ENCODE data around the gene MTURN.

The MTURN gene

GRCh38 chr7:30185496-30185895 lies 50.7 kb downstream of the MTURN start:
- no peak for TF ChIP-seq CEBPB (IDR thresholded peaks at IDR 0.05)
- no peak for TF ChIP-seq MAX (IDR thresholded peaks at IDR 0.05)
- TF ChIP-seq RAD21 (IDR thresholded peaks at IDR 0.05; ENCODE audit: low read depth) = no peak
- no peak for TF ChIP-seq YY1 (IDR thresholded peaks at IDR 0.05; ENCODE audit: low read depth)
- no peak for TF ChIP-seq TCF12 (IDR thresholded peaks at IDR 0.05; ENCODE audit: low read depth)
- TF ChIP-seq USF1 (IDR thresholded peaks at IDR 0.05) = no peak
- TF ChIP-seq CREB1 (IDR thresholded peaks at IDR 0.05; ENCODE audit: low read depth) = no peak
- TF ChIP-seq TAF1 (IDR thresholded peaks at IDR 0.05; ENCODE audit: low read depth) = no peak
- no peak for TF ChIP-seq ZBTB7A (IDR thresholded peaks at IDR 0.05; ENCODE audit: low read depth)
- TF ChIP-seq TEAD4 (IDR thresholded peaks at IDR 0.05) = no peak
- TF ChIP-seq NFIC (IDR thresholded peaks at IDR 0.05) = no peak
- no peak for TF ChIP-seq EP300 (IDR thresholded peaks at IDR 0.05; ENCODE audit: borderline replicate concordance)
- TF ChIP-seq EGR1 (IDR thresholded peaks at IDR 0.05) = no peak
- no peak for TF ChIP-seq REST (IDR thresholded peaks at IDR 0.05; ENCODE audit: low read depth)
- TF ChIP-seq FOXM1 (IDR thresholded peaks at IDR 0.05; ENCODE audit: borderline replicate concordance, low read depth) = no peak

DNA sequence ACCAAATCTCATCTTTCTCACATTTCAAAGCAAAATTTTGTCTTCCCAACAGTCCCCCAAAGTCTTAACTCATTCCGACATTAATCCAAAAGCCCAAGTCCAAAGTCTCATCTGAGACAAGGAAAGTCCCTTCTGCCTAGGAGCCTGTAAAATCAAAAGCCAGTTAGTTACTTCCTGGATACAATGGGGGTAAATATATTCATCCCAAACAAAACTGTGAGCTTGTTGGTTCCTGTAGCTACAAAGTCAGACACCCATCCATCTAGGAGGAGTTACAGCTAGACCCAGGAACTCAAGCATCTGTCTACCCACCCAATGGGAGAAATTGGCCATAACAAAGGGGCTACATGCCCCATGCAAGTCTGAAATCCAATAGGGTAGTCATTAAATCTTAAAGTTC lies 51.9 kb downstream of the MTURN start:
- TF ChIP-seq TAF1 (IDR thresholded peaks at IDR 0.05; ENCODE audit: low read depth) (no peak), CEBPB (IDR thresholded peaks at IDR 0.05) (no peak), TCF12 (IDR thresholded peaks at IDR 0.05; ENCODE audit: low read depth) (no peak), YY1 (IDR thresholded peaks at IDR 0.05; ENCODE audit: low read depth) (no peak), CREB1 (IDR thresholded peaks at IDR 0.05; ENCODE audit: low read depth) (no peak), REST (IDR thresholded peaks at IDR 0.05; ENCODE audit: low read depth) (no peak), NFIC (IDR thresholded peaks at IDR 0.05) (no peak), FOXM1 (IDR thresholded peaks at IDR 0.05; ENCODE audit: borderline replicate concordance, low read depth) (no peak)

DNA sequence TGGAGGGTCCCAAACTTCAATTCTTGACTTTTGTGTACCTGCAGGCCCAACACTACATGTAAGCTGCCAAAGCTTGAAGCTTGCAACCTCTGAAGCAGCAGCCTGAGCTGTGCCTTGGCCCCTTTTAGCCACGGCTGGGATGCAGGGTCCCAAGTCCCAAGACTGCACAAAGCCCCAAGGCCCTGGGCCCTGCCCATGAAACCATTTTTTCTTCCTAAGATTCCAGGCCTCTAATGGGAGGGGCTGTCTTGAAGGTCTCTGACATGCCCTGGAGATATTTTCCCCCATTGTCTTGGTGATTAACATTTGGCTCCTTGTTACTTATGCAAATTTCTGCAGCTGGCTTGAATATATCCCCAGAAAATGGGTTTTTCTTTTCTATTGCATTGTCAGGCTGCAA lies 52.7 kb downstream of the MTURN start:
- no peak for TF ChIP-seq REST (IDR thresholded peaks at IDR 0.05; ENCODE audit: low read depth)
- no peak for TF ChIP-seq EGR1 (IDR thresholded peaks at IDR 0.05)
- no peak for TF ChIP-seq YY1 (IDR thresholded peaks at IDR 0.05; ENCODE audit: low read depth)
- TF ChIP-seq FOXM1 (IDR thresholded peaks at IDR 0.05; ENCODE audit: borderline replicate concordance, low read depth) = no peak
- no peak for TF ChIP-seq ZBTB7A (IDR thresholded peaks at IDR 0.05; ENCODE audit: low read depth)
- TF ChIP-seq NFIC (IDR thresholded peaks at IDR 0.05) = no peak
- TF ChIP-seq EP300 (IDR thresholded peaks at IDR 0.05; ENCODE audit: borderline replicate concordance) = no peak
- TF ChIP-seq CREB1 (IDR thresholded peaks at IDR 0.05; ENCODE audit: low read depth) = no peak
- no peak for TF ChIP-seq CEBPB (IDR thresholded peaks at IDR 0.05)
- TF ChIP-seq TCF12 (IDR thresholded peaks at IDR 0.05; ENCODE audit: low read depth) = no peak
- TF ChIP-seq MAX (IDR thresholded peaks at IDR 0.05) = no peak

GRCh38 chr7:30188811-30189210 lies 54.0 kb downstream of the MTURN start:
- TF ChIP-seq RAD21 (IDR thresholded peaks at IDR 0.05; ENCODE audit: low read depth) (no peak), USF1 (IDR thresholded peaks at IDR 0.05) (no peak), CREB1 (IDR thresholded peaks at IDR 0.05; ENCODE audit: low read depth) (no peak), MAX (IDR thresholded peaks at IDR 0.05) (no peak), YY1 (IDR thresholded peaks at IDR 0.05; ENCODE audit: low read depth) (no peak), REST (IDR thresholded peaks at IDR 0.05; ENCODE audit: low read depth) (no peak), TAF1 (IDR thresholded peaks at IDR 0.05; ENCODE audit: low read depth) (no peak), NFIC (IDR thresholded peaks at IDR 0.05) (no peak), TCF12 (IDR thresholded peaks at IDR 0.05; ENCODE audit: low read depth) (no peak), FOXM1 (IDR thresholded peaks at IDR 0.05; ENCODE audit: borderline replicate concordance, low read depth) (no peak), EP300 (IDR thresholded peaks at IDR 0.05; ENCODE audit: borderline replicate concordance) (no peak), CEBPB (IDR thresholded peaks at IDR 0.05) (no peak), ZBTB7A (IDR thresholded peaks at IDR 0.05; ENCODE audit: low read depth) (no peak), EGR1 (IDR thresholded peaks at IDR 0.05) (no peak), TEAD4 (IDR thresholded peaks at IDR 0.05) (no peak)

All from Ishikawa (cell line).